CD4-positive, alpha-beta T cell (primary cell): Measurements from ENCODE around the gene PCSK2. TPM values are rescaled to one million over a fixed set of nuclear protein-coding genes. Genes with fewer than 3 reads are reported as not detected.

ENCODE experiments used
- ATAC-seq: fragments of 200-7000 bp; cut with Tn5 transposase; one replicate; pipeline ENCODE4 v1.10.0; 2022; ENCODE audit warnings: mild to moderate bottlenecking; ENCODE audit not compliant: poor library complexity
- CTCF ChIA-PET: fragments of 350-600 bp; sonication (Branson Sonifier 250); formaldehyde crosslinking; loops from one replicate; lab custom pipeline; 2021; ENCODE audit warnings: antibody characterized with exemption, inconsistent platforms; lab: Charles Lee
- POLR2A ChIA-PET: fragments of 350-600 bp; sonication (Branson Sonifier 250); formaldehyde crosslinking; loops from one replicate; lab custom pipeline; 2021; ENCODE audit warnings: antibody characterized with exemption, inconsistent platforms; lab: Charles Lee
- DNase-seq, 14 experiments: peaks; one replicate each; pipeline ENCODE4 v3.0.0-alpha.2; 2013 to 2020; ENCODE audit warnings: mixed read lengths in 2 of 14
- H3K27ac ChIP-seq, 2 donors: one replicate each; pipeline versions ENCODE4 v1.5.1 to v1.7.0; 2013; ENCODE audit warnings: low read length in 2 of 2, low read depth in 1 of 2, mild to moderate bottlenecking in 1 of 2
- H3K27me3 ChIP-seq, 2 experiments: 1 replicate in 1 of 2; 2 replicates in 1 of 2; pipeline versions ENCODE4 v1.6.1 to v1.7.0; 2013; ENCODE audit warnings: low read length in 2 of 2, control low read depth in 1 of 2, mild to moderate bottlenecking in 1 of 2, moderate library complexity in 1 of 2; ENCODE audit not compliant: insufficient read depth in 2 of 2, control insufficient read depth in 1 of 2
- H3K36me3 ChIP-seq: one replicate; pipeline ENCODE4 v1.6.1; 2013; ENCODE audit warnings: low read length, control low read depth; ENCODE audit not compliant: insufficient read depth
- H3K4me1 ChIP-seq: one replicate; pipeline ENCODE4 v1.6.1; 2013; ENCODE audit warnings: low read length, control low read depth; ENCODE audit not compliant: insufficient read depth
- H3K4me3 ChIP-seq: one replicate; pipeline ENCODE4 v1.5.1; 2013; ENCODE audit warnings: mild to moderate bottlenecking, low read length, moderate library complexity
- H3K9me3 ChIP-seq, 2 experiments: 1 replicate in 1 of 2; 2 replicates in 1 of 2; pipeline versions ENCODE4 v1.6.1 to v1.7.0; 2013; ENCODE audit warnings: low read length in 2 of 2, mild to moderate bottlenecking in 2 of 2, control low read depth in 1 of 2, moderate library complexity in 1 of 2; ENCODE audit not compliant: control insufficient read depth in 1 of 2, insufficient read depth in 1 of 2
- H3K27ac Mint-ChIP-seq: one replicate; pipeline ENCODE4 v1.8.0; 2020; ENCODE audit warnings: mixed read lengths
- H3K27me3 Mint-ChIP-seq: one replicate; pipeline ENCODE4 v1.8.0; 2021; ENCODE audit warnings: mixed read lengths
- H3K36me3 Mint-ChIP-seq: one replicate; pipeline ENCODE4 v1.8.0; 2021; ENCODE audit warnings: low read depth, mixed read lengths
- H3K4me1 Mint-ChIP-seq: one replicate; pipeline ENCODE4 v1.8.0; 2021; ENCODE audit warnings: low read depth, mixed read lengths
- H3K4me3 Mint-ChIP-seq: one replicate; pipeline ENCODE4 v1.8.0; 2020; ENCODE audit warnings: mild to moderate bottlenecking, mixed read lengths
- H3K9me3 Mint-ChIP-seq: one replicate; pipeline ENCODE4 v1.8.0; 2020; ENCODE audit warnings: mixed read lengths
- CTCF ChIP-seq: fragments of 200-600 bp; IDR thresholded peaks from one replicate; pipeline ENCODE4 v1.8.0; 2022; ENCODE audit warnings: antibody characterized with exemption, mild to moderate bottlenecking
- intact Hi-C, 2 experiments: fragments of 100-400 bp; cut with DNase I in 1 of 2; cut with micrococcal nuclease in 1 of 2; formaldehyde crosslinking; loops; one replicate each; pipeline versions ENCODE4 v1.15.1 to v1.9.0; 2023 to 2025; cut with DNase I, micrococcal nuclease
- total RNA-seq, 174 experiments: library from RNA in 2 of 174; stranded (reverse) in 2 of 174; gene quantifications; one replicate each; pipeline ENCODE4 v1.2.3 and lab custom pipeline; 2021 to 2026

PCSK2 gene
- total RNA-seq, 2 experiments from 2014 or later = not detected

GRCh38 chr20:17508756-17509155 lies 281.9 kb downstream of the PCSK2 start:
- no peak for DNase-seq
- intact Hi-C loops = loop anchor here (5.0 to 10.0 kb wide), 4 partner anchors 176 to 779 kb away; partner anchors contain the start of genes KAT14 (in 1 of the 2), PET117 (in 1 of the 2), RRBP1 (in 1 of the 2) and ZNF133 (in 1 of the 2)
- no peak overlapping the region for H3K27ac ChIP-seq
- Mint-ChIP-seq H3K27me3 (no peaks in the 10 kb centered on the region), H3K4me3 (no peak overlapping the region), H3K9me3 (no peaks in the 10 kb centered on the region), H3K36me3 (no peaks in the 10 kb centered on the region), H3K4me1 (peaks cover 36% of the 10 kb centered on the region), H3K27ac (no peak overlapping the region)
- H3K4me3 ChIP-seq = no peak overlapping the region
- peaks cover 40% of the 10 kb centered on the region for H3K4me1 ChIP-seq
- TF ChIP-seq CTCF = no peak
- ChIA-PET POLR2A (no interaction called here), CTCF (no interaction called here)
- no peaks in the 10 kb centered on the region for H3K9me3 ChIP-seq
- no peak for ATAC-seq
- no peaks in the 10 kb centered on the region for H3K36me3 ChIP-seq
- H3K27me3 ChIP-seq = no peaks in the 10 kb centered on the region

DNA sequence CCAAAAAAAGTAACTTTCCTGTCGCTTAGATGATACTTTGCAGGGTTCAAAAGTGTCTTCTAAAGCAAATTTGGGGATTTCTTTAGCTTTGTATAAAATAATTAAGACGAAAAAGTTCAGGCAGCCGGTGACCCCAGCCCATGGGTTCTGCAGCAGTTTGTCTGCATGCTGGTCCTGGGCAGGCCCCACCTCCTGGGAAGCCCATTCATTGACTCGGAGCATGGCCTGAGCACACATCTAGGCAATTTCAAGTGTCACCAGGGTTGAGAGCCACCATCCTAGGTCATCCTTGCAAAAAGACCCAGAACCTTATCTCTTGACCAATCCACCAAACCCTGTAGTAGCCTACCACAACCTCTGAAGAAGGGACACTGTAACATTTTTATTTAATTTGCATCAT lies 283.7 kb downstream of the PCSK2 start:
- H3K9me3 ChIP-seq = no peaks in the 10 kb centered on the region
- H3K27me3 ChIP-seq = no peaks in the 10 kb centered on the region
- ChIA-PET POLR2A (no interaction called here), CTCF (no interaction called here)
- H3K27ac Mint-ChIP-seq = no peak overlapping the region
- peaks cover 22% of the 10 kb centered on the region for H3K4me1 ChIP-seq
- H3K27ac ChIP-seq = no peak overlapping the region
- H3K4me3 Mint-ChIP-seq = no peak overlapping the region
- TF ChIP-seq CTCF = no peak
- no peak for ATAC-seq
- no peaks in the 10 kb centered on the region for H3K27me3 Mint-ChIP-seq
- intact Hi-C loops = no loop called here
- H3K36me3 Mint-ChIP-seq = no peaks in the 10 kb centered on the region
- peaks cover 18% of the 10 kb centered on the region for H3K4me1 Mint-ChIP-seq
- H3K36me3 ChIP-seq = no peaks in the 10 kb centered on the region
- no peaks in the 10 kb centered on the region for H3K9me3 Mint-ChIP-seq
- H3K4me3 ChIP-seq = no peak overlapping the region
- no peak for DNase-seq

GRCh38 chr20:17511401-17511800 lies 284.6 kb downstream of the PCSK2 start:
- no peak for TF ChIP-seq CTCF
- H3K27me3 ChIP-seq = no peaks in the 10 kb centered on the region
- POLR2A ChIA-PET = no interaction called here
- Mint-ChIP-seq H3K27me3 (no peaks in the 10 kb centered on the region), H3K9me3 (no peaks in the 10 kb centered on the region), H3K36me3 (no peaks in the 10 kb centered on the region), H3K4me3 (no peak overlapping the region), H3K27ac (no peak overlapping the region), H3K4me1 (peaks cover 10% of the 10 kb centered on the region)
- no peak overlapping the region for H3K4me3 ChIP-seq
- DNase-seq (peak in 1 of 14 experiments; percentile 57), ATAC-seq (no peak)
- H3K36me3 ChIP-seq = no peaks in the 10 kb centered on the region
- H3K9me3 ChIP-seq = no peaks in the 10 kb centered on the region
- no peak overlapping the region for H3K27ac ChIP-seq
- peaks cover 14% of the 10 kb centered on the region for H3K4me1 ChIP-seq
- intact Hi-C loops = no loop called here
- CTCF ChIA-PET = no interaction called here
